Measurements from ENCODE around the gene ATP2B1.
A peak's percentile ranks its signal among the peaks of the same experiment; 100 is the strongest.
"Not testable (repeated sequence)": the region's sequence is repeated elsewhere in the genome, so short reads cannot be mapped to it uniquely, and the experiment has no call there.

ATP2B1 gene

DNA sequence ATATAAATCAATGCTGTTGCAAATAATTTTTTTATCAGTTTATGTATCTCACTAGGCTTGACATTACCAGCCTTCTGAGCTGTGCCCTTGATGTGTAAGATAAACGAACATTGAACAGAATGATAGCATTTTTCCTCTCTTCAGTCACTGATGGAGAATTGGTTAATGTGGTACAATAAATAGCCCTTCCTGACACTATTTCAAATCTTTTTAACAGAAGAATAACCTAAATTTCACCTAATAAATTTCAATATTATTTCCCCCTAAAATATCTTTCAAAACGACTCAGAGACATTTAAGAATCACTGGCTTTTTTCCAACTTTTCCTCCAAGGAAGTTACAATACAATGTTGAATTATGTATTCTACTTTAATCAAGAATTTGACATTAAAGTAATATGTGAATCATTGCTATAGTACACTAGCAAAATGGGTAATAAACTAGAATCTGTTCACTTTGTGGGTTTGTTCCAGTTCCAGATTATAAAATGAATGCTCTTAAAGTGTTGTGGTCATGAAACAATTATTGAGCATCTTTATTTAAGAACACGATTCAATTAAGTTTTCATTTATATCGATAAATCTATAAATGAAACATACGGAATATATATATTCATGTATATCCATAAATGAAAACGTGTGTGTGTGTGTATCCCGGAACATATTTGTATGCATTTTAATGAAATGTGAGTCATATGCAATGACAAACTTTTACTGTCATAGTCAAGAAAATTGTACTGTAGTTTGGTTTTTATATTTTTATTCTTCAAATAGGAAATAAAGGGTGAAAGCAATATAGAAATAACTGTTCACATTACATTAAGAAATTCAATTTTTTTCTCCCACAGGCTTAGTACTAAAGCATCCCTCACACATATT, 2.5 kb upstream of the ATP2B1 start:
- no peak for DNase-seq

DNA sequence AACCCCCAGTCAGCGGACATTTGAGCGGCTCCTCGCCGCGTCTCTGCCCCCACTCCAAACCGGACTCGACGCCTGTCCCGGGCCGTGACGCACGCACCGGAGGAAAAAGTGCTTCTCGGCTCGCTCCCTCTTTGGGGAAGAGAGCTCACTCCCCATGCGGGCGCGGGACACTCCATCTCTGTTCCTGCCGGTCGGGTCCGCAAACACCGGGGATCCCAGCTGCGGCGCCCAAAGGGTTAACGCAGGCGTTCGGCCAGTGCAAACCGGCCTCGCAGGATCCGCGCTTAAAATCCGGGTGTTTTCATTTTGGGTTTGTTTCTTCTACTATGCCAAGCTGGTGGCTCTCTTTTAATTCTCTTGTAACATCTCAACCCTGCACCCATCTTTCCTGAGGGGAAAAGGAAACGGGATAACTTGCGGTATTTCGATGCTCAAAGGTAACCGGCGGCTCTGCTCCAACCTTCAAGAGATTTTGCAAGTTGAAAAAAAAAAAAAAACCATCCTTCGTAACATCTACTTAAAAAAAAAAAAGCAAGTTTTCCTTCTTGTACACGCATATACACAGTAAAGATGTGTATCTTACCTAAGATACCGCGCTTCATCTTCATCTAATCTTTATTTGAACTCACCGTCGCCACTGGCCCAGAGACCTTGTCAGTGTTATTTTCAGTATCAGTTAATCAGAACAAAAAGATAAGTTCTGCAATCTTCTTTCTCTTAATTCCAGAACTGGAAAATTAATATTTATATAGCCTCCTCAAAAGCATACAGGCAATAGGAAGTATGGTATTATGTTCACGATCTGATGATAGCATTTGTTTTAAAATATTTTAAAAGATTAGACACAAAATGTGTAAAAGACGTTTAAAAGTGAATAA, 1.6 kb upstream of the ATP2B1 start:
- DNase-seq, result peak in 1 of 2 experiments; percentile 28

DNA sequence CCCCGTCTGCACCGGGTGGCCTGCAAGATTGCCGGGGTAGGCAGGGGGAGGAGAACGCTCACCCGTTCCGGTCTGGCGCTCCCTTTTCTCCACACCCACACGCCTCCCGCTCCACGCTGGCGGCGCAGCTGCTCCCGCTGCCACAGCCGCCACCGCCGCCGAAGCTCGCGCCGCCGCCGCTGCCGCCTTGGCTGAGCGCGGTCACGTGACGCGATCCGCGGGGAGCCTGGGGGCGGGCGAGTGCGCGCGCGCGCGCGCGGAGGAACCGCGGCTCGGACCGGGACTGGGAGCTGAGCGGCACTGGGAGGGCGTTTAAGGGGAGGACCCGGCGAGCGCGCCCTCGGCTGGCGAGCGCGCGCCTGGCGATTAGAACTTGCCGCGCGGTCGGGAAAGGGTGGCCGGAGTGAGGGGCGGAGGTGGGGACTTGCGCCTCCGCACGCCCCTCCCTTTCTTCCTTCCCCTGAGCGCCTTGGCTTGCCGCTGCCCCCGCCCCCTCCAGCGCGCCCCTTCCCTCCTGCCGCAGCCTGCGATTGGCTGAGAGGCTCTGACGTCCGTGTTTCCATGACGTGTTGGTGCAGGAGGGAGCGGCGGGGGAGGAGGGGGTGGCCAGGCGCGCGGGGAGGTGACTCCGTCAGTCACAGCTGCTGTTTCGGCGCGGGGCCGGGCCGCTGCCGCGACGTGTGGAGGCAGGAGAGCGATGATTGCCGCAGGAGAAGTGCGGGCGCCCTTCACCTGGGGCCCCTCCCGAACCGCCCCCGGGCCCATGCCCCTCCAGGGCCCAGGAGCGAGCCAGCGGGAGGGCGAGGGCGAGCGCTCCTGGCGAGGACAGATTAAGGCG, 738 bp upstream of the ATP2B1 start:
- peak; percentile 96 to 98 for DNase-seq

DNA sequence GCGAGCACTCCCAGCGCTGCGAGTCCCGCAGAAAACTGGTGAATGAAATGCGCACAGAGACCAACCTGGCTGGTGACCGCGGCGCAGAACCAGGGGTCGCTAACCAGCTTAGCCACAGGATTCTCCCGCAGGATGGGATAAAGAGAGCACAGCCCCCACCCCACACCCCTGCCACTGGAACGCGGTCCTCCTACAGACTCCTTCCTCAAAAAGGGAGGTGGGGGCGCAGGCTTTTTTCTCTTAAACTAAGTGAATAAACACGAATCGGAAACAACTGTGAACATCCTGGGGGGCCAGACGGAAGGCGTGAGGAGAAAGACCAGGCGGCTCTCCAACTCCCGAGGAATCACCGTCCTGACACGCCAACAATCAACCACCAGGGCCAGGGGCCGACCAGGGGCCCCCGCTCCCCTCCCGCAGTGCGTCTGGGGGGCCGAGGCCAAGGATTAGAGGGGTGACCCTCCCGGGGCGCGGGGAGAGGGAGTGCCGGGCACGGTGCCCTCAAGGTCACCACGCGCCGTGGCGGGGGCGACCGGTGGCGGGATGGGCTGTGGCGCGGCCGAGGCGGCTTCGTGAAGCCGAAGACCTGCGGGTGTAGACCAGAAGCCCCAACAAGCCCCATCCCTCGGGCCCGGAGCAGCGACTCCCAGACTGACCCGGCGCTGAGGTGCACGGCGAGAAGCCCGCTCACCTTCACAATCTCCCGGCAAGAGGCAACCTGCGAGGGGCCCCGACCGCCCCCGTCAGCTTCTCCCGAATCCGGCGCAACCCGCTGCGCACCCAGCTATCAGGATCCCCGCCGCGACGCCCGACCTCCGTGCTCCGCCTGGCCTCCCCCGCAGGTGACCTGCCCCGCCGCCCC, 704 bp downstream of the ATP2B1 start:
- DNase-seq, result peak in 1 of 2 experiments; percentile 14

DNA sequence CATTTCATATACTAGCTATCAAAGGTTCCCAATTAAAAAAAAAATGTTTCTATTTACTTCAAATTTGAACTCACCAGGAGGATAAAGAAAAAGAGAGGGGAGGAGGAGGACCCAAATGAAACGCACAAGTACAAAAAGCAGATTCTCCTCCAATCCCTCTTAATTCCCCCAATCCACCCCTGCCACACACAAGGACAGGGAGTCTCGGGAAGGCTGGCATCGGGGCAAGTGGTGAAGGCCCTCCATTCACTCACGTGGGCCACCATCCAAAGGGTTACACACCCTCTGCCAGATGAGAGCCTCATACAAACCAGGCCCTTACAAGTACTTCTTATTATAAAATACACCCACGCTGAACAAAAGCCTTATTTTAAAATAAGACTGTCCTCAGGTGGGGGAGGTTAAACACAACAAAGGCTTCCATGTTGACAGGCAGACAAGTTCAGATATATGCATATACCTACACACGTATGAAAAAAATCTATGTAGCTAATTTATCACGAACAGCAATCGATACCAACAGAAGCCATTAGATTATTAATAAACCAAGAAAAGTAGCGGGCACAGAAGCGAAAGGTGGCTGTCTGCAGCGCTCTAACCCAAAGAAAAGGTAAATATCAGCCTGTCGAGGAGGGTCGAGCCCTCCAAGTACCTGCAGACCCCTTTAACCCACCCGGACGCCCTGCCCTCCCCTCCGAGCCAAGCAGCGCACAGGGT, 1.5 kb downstream of the ATP2B1 start:
- DNase-seq, result peak in 1 of 2 experiments; percentile 12

DNA sequence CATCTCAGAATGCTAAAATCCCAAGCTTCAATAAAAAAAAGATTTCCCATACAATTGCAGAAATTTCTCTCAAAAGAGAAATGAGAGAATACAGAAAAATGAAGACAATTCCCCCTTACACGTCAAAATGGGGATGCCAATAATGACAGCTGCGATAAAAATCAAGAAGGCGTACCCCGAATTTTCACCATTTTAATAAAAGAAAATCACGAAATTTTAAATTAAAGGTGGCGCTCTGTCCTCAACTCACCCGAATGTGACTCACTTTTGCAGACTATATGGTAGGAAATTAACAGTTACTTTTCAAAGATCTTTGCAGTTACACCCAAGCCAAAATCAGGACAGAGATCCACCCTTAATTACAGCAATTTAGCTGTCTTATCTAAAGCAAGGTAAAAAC, 2.1 kb downstream of the ATP2B1 start:
- no peak for DNase-seq

DNA sequence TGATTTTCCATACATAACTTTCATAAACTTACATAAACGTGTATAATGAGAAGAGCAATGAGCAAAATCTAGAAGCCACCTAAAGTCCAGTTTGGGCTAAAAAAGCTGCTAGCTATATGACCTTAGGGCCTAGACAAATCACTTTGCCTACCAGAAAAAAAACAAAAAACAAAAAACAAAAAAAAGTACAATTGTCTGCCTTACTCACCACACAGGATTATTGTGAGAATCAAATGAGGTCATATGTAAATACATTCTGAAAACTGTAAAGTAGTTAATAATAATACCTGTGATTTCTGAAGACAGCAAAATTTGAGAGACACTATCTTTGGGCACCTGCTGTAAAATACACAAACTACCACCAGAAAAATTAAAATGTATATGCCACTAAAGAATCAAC, 4.2 kb downstream of the ATP2B1 start:
- no peak for DNase-seq

DNA sequence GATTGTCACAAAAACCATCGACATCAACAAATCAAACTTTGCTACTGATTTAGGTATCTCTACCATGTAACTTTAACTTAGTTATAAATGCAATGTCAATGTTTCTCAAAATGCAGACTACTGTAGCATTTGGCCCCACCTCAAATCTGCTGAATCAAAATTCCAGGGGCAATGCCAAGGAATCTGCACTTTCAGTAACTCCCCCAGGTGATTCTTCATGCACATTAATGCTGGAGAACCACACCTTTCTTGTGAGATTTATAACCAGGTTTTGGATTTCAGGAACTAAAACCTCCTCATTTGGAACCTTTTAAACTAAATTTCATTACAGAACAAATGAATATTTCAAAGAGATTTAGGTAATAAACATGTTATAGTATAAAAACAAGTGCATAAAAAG, 4.9 kb downstream of the ATP2B1 start:
- DNase-seq, result no peak

DNA sequence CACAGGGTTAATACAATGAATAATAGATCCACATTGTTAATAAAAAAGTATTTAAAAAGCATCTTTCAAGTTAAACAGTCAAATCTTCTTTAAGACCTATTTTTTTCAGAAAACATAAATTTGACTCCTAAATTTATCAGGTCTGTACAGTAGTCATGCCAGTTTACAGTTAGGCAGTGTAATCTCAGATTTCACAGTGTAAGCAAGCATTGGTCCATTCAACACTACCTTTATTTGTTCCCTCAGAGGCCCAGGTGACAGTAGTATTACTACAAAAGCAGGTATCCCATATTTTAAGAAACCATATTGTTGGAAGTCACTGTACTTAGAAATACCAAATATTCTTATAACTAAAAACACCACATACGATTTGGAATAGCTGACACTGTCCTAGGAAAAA, 6.1 kb downstream of the ATP2B1 start:
- no peak for DNase-seq

DNA sequence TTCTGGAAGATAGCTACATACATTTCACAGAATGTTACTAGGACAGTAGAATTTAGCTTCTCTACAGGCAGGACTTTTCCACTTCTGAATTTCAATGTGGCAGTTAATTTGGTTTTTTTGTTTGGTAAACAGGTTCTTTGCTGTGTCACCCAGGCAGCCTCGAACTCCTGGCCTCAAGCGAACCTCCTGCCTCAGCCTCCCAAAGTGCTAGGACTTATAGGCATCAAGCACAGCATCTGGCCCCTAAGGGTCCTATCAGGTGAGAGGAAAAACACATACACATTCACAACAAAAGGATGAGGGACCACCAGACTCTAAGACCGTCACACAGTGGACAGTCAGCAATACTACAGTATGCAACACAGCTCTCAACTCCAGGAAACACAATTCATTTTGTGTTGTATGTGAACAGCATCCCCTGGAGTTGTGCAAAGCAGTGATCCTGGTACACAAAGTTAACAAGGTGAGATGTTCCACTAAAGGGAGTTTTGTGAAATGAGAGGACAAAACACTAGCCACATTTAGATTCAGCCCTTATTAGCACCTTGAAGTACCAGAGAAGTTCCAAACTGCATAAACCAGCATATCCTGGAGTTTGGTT, 6.9 kb downstream of the ATP2B1 start:
- no peak for DNase-seq

DNA sequence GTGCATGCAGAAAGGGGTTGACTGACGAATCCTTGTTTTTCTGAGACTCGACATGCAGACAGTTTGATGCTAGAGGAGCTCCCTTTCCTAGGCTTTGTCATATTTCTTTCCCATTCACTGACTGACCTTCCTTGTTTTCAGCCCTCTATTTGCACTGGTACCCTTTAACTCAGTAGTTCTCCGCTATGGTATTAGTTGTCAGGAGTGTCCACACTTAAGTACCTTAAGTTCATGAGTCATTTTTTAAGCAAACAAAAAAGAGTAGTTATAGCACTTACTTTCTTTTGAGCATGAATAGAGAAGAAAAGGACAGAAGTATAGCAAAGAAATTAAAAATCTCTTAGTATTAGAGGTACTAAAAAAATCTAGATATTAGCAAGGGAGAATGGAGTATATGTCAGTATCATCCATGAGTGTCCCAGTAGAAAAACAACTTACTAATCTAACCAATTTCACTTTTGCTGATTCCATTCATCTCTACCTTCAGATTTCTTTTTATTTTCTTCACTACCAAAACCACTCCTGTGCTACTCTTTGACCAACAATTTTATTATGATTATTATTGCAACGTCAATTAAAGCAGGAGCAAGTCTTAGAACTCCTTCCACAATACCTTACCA, 8.3 kb downstream of the ATP2B1 start:
- DNase-seq, result no peak

DNA sequence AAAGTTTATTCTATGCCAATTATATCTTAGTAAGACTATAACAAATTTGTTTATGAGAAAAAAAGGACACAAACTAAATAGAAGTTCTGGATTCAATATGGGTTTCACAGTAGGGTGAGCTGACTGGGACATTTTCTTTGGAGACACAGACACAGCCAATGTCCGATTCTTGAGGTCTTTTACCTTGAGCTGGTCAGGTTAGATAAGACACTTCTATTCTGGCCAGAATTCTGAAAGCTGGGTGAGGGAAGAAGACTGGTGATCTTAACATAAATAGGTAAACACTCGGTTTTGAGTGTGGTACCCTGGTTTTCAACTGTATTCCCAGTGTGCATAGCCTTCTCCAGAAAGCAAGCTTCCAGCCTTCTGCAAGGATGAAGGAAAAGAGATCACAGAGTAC, 10.0 kb downstream of the ATP2B1 start:
- no peak for DNase-seq

DNA sequence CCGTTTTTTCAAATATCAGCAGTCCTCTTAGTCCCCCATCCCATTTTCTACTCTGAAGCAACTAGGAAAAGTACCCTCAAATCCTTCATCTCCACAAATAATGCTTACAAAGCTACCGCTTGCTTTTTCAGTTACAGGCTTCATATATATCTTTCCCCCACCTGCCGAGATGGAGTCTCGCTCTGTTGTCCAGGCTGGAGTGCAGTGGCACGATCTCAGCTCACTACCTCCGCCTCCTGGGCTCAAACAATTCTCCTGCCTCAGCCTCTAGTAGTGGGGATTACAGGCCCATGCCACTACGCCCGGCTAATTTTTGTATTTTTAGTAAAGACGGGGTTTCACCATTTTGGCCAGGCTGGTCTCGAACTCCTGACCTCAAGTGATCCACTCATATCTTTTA, 10.9 kb downstream of the ATP2B1 start:
- DNase-seq, result not testable (repeated sequence)

DNA sequence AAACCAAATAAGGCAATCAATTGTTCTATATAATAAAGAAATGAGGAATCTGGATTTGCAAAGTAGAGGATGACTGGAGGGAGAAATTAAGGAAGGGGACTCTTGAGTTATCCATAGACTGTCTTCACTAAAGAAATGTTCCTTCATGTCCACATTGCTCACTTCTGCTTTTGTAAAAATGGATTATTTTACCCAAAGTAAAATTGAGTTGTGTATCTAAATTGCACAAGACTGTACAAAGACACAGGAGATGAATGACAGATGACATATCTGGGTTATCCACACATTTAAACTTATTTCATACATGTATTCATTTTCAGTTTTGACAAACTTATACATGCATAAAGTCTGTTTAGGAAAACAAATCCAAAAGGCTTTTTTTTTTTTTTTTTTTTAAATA, 11.3 kb downstream of the ATP2B1 start:
- DNase-seq, result peak; percentile 27 to 34

DNA sequence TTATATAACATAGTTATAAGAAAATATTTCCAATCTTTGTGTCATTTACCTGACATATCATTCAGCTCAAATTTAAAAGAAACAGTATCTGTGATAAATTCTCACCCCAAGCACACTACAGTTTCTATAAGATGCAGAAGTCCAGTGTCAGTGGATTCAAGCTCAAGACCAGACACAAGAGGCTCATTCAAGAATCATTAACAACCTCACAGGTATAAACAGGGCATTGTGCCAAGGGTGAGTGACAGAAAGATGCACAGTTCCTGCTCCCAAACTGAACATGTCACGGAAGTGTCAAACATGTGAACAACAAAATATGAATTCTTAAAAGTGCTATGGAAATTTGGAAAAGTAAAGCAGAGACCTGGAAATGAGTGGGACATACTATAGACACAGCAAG, 12.8 kb downstream of the ATP2B1 start:
- no peak for DNase-seq

DNA sequence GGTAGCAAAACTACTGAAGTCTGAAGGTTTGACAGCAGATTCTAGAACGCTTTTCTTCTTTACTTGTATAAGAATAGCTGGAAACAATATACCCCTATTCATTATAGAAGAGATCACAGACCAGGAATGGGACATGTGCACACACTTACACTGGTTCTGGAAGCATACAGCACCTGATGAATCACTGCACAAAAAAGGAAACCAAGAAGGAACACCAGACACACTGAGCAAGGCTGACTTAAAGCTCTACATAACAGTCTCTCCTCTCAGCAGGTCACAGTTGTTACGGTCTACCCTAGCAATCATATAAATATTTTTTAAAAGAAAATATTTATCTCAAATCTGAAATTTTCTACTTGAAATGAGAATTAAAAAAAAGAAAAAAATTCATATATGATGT, 13.5 kb downstream of the ATP2B1 start:
- no peak for DNase-seq

DNA sequence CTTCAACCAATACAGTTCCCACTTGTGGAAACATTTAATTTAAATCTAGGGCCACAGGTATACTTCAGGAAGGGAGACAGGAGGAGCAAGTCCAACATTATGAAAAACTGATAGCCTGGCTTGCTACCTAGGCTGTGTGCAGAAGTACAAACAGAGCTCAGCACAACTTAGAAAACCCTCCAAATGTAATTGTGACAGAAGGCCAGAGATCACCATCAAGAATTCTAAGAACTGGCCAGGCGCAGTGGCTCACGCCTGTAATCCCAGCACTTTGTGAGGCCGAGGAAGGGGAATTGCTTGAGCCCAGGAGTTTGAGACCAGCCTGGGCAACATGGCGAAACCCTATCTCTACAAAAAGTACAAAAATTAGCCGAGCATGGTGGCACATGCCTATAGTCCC, 14.1 kb downstream of the ATP2B1 start:
- no peak for DNase-seq

DNA sequence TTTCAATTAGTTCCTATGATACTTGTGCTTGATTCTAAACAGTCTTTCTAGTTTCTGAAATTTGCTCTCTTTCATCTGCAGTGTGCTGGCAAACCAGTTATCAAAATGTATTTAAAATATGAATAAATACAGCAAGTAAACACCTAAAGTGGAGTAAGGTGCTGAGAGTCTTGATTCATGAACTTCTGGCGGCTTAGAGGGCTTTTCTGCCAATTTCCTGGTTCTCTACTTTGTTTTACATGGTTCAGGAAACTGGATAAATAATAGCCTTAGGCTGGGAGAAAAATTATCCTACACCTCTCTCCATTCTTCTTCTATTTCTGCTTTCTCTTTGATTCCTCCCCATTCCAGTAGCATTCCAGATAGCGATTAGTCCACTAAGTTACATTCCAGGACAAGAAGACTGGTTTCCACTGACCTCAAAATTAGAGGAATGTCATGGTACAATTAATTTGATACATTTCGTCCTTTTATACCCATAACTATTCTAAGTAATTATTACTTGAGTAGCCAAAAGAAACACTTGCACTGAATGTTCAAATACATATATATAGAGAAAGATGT, 14.9 kb downstream of the ATP2B1 start:
- DNase-seq, result no peak

DNA sequence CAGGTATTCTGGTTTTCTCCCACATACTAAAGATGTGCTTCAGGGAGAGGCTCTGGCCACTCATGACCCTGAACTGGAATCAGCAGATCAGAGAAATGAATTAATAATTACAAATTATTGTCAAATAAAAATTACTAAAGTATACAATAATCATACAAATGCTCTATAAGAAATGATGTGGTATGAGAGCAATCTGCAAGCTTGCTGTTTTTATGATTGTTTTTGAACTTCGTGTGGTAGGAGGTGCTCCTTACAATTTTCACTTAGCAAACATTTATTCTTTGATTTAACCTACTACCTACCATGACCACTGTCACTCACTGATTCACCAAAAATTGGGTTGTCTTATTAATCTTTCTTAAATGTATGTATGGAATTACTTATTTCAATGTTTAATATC, 16.2 kb downstream of the ATP2B1 start:
- DNase-seq, result no peak

DNA sequence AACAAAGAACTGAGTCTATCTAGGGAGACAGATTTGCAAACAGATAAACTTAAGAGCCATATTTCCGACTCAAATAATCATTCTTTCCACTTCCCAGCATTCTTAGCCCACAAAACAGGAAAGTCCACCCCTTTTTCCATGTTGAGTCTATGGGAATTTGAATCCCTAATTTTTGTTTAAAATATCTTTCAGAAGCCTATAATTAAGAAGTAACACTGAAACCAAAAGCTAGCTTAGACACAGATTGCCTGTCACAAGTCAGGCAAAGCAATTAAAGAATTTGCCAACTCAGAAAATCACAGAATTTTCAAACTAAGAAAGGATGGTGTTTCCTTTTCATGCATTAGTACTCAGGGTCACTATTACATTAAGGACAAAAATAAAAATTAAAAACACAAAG, 17.0 kb downstream of the ATP2B1 start:
- no peak for DNase-seq
